Measurements from ENCODE around the gene GNB1L. TPM values are rescaled to one million over a fixed set of nuclear protein-coding genes. Genes with fewer than 3 reads are reported as not detected.

GNB1L gene
- total and polyA plus RNA-seq, 9 of the 15 experiments (the other 6 are each of a cell fraction or from before 2014, with no cell fraction given), result 0.56 to 50.5 (median 10.2) TPM

DNA sequence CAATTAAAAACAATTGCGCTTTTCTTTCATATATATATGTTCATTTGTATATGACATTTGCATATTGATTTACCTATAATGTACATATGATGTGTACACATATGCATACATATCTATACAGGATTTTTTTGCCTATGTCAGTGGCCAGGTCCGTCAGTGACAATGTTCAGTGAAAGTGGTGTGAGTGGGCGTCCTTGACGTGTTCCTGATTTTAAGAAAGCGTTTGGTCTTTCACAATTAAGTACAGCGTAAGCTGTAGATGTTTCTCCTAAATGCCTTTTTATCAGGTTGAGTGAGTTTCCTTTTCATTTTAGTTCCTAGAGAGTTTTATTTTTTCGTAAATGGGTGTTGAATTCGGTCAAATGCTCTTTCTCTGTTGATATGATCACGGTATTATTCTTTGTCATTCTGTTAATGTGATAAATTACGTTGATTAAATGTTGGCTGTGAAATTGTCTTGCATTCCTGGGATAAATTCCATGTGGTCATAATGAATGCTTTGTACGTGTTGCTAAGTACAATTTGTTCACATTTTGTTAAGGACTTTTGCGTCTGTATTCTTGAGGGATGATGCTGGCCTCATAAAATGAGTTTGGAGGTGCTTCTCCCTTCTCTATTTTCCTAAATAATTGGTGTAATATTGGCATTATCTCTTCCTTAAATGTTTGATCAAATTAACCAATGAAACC lies 10.6 kb upstream of the GNB1L start (continued):
- TF ChIP-seq ZBTB40 (IDR thresholded peaks at IDR 0.05) (no peak), ZBTB40 (CRISPR knock-in tag; IDR thresholded peaks at IDR 0.05) (peak; percentile 63; the same call in 1 of the 2 replicates), MGA (IDR thresholded peaks at IDR 0.05) (no peak), KLF10 (CRISPR knock-in tag; IDR thresholded peaks at IDR 0.05) (0 out of 2 replicates have a peak, but pooled peaks have one; percentile 11), ZNF408 (CRISPR knock-in tag; IDR thresholded peaks at IDR 0.05; ENCODE audit: low read depth) (no peak), SAFB (IDR thresholded peaks at IDR 0.05; ENCODE audit: borderline replicate concordance, low read depth, low read length) (0 out of 2 replicates have a peak, but pooled peaks have one; percentile 22), DPF2 (IDR thresholded peaks at IDR 0.05) (no peak)
